ENCODE measurements around the gene GAB2.

GRCh38 chr11:78261828-78262227, 155.8 kb downstream of the GAB2 start:
- no peak for TF ChIP-seq ZC3H10 (CRISPR knock-in tag; IDR thresholded peaks at IDR 0.05)
- TF ChIP-seq CREB5 (CRISPR knock-in tag; IDR thresholded peaks at IDR 0.05; ENCODE audit: low read depth): no peak
- no peak for TF ChIP-seq ZFP30 (CRISPR knock-in tag; IDR thresholded peaks at IDR 0.05)
- no peak for TF ChIP-seq PATZ1 (CRISPR knock-in tag; IDR thresholded peaks at IDR 0.05; ENCODE audit: borderline replicate concordance)
- no peak for TF ChIP-seq ZFP3 (CRISPR knock-in tag; IDR thresholded peaks at IDR 0.05)
- TF ChIP-seq RARB (CRISPR knock-in tag; IDR thresholded peaks at IDR 0.05): no peak
- no peak for TF ChIP-seq TCF4 (CRISPR knock-in tag; IDR thresholded peaks at IDR 0.05; ENCODE audit: borderline replicate concordance)
- no peak for TF ChIP-seq GLIS3 (CRISPR knock-in tag; IDR thresholded peaks at IDR 0.05)
- TF ChIP-seq ARNTL (CRISPR knock-in tag; IDR thresholded peaks at IDR 0.05; ENCODE audit: borderline replicate concordance, low read depth): no peak

Data from SK-N-SH treated with all-trans-retinoic acid at 6 μM for 48 hours (cell line).